Right forelimb (tissue), 1 donor: ENCODE measurements around the gene IL18R1.

ENCODE experiments used
- DNase-seq: peaks from one replicate; pipeline ENCODE4 v3.0.0-alpha.2; 2018

The IL18R1 gene

DNA sequence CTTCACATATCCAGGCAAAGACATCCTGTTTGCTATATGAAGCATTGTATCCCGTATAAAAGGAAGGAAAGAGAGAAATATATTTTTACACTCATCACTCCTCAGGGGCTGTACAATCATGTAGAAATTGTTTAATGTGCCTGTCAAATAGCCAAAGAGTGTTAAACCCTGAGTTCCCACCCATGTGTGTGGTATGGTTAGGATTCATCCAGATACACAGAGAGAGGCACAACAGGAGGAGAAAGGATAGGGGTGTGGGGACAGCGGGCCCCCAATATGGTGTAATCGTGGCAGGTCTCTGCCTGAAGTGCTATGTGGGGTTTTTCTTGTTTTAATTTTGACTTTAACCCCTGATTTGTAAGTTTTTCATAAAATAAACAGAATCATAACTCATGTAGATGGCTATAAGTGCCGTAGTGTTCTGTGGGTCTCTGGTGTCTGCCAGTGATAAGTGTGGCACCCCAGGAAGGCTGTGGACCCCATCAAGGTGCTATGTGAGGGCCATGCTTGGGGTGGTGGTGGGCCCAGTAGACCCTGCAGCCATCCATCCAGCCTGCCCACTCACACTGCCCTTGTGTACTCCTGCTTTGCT, 10.2 kb upstream of the IL18R1 start:
- DNase-seq: no peak

DNA sequence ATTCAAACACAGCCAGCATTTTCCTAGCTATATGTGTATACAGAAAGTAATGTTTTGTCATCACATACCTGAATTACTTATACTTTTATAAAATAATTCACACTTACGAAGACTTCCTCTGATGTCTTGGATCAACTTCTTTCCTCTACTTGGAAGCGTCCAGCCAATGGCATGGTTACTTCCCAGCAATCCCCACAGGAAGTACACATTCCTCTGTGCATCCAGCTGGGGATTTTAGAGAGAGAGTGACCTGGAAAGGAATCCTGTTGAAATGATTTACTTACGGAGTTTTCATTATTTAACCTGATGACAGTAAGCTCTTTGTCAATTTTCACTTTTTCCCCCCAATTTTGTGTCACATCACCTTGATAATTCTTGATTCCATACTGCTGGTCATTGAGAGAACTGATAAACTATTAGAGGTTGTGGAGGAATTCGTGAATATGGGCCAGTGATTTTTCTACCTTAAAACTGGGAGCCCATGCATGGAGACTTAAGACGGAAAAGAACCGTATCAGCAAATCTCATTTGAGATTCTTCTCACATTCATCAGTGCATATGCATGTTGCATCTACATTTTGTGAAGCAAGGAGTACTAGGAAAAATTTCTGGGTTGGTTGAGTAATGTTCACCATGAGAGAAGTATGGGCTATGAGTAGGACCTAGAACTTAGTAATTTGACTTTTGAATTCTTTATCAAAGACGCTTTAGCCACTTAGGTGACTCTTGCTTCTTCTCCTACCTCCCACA, 9.0 kb upstream of the IL18R1 start:
- no peak for DNase-seq

GRCh38 chr2:102350137-102350793, 5.3 kb upstream of the IL18R1 start:
- no peak for DNase-seq

DNA sequence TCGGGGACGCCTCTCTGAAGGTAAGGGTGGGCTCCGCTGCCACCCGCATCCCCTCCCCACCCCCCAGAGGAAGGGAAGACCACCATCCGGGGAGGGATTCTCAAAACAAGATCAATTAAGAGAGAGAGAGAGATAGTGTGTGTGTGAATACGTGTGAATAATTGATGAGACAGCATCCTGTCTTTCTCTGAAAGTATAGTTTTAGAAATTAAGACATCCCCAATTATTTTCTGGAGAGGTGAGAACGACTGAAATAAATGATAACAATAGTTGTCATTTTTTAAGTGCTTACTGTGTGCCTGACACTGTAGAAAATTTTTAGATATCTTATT, 751 bp downstream of the IL18R1 start:
- DNase-seq: no peak

GRCh38 chr2:102356741-102357140, 1.1 kb downstream of the IL18R1 start:
- no peak for DNase-seq

DNA sequence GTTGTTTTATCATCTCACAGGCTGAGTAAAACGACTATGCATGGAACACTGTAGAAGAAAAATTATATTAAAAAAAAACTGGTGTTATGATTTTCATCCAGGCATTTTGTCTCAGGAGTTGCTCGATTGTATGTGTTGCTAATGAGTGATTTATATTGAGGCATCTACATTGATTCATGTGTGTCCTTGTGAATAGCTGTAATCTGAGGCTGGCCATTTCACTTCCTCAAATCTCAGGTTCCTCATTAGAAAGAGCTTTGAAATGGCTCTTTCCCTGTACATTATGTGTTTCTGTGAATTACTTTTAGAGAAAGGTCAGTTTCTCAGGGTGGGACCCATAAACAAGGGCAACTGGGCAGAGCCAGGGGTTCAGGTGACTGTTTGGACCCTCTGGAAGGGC, 2.3 kb downstream of the IL18R1 start:
- no peak for DNase-seq

DNA sequence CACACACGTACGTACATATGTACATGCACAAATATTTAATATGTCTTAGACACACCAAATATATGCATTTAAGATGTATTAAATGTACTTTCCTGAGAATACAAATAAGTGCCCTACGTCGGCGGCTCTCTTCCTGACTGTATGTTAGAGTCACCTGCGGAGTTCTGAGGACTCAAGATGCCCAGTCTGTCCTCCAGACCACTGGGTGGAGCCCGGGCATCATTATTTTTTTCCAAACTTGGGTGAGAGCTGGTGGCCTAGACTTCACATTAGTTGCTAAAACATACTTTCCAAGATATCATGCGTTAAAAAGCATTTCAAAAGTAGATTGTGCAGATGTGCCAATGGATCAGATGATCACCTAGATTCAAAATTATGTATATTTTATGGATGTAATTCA, 2.9 kb downstream of the IL18R1 start:
- DNase-seq: no peak

GRCh38 chr2:102359527-102359926, 3.9 kb downstream of the IL18R1 start:
- DNase-seq: no peak

DNA sequence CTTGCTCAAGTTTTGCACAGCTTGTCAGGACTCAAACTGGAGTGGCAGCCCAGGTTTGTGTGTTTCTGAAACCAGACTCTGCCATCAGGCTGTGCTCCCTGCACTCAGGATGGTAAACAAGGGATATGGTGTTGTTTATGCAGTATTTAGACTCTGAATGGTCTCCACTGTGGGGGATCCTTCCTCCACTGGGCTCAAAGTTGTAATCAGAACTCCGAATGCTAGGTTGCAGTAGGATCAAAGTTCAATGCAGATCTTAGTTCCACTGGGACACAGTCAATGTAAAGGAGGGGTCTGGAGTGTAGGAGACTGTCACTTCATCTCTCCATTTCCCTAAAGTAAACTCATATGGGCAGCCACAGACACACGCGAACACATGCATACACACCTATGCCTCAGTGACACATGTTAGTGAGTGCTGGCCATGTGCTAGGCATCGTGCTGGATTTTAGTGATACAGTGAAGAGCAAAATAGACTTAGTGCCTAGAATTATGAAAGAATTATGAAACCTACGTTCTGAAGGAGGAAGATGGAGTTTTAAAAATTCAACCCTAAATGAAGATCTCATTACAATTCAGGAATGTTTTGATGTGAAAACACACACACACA, 6.1 kb downstream of the IL18R1 start:
- no peak for DNase-seq

DNA sequence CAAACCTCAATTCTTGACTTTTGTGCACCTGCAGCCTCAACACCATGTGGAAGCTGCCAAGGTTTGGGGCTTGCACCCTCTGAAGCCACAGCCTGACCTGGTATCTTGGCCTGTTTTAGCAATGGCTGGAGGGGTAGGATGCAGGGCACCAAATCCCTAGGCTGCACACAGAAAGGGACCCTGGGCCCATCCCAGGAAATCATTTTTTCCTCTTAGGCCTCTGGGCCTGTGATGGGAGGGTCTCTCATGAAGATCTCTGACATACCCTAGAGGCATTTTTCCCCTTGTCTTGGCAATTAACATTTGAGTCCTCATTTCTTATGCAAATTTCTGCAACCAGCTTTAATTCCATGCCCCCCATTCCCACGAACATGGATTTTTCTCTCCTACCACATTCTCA, 10.2 kb downstream of the IL18R1 start:
- no peak for DNase-seq

DNA sequence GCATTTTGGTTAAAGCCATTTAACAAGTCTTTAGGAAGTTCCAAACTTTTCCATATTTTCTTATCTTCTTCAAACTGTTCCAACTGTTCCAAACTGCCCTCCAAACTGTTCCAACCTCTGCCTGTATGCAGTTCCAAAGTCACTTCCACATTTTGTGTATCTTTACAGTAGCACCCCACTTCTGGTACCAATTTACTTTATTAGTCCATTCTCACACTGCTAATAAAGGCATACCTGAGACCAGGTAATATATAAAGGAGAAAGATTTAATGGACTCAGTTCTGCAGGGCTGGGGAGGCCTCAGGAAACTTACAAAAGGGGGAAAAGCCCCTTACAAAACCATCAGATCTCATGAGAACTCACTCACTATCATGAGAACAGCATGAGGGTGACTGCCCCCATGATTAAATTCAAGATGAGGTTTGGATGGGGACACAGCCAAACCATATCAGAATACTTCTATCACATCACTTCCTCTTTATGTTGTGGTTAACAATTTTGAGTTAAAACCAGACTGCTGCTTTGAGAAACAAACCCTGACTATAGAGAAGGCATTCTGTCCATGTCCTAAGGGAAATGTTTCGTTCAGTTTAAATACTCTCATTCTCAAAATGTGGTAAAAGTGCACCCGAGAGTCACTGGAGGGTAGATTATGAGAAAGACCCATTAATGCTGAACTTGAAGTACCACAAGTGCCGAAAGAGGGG, 11.0 kb downstream of the IL18R1 start:
- DNase-seq: no peak

DNA sequence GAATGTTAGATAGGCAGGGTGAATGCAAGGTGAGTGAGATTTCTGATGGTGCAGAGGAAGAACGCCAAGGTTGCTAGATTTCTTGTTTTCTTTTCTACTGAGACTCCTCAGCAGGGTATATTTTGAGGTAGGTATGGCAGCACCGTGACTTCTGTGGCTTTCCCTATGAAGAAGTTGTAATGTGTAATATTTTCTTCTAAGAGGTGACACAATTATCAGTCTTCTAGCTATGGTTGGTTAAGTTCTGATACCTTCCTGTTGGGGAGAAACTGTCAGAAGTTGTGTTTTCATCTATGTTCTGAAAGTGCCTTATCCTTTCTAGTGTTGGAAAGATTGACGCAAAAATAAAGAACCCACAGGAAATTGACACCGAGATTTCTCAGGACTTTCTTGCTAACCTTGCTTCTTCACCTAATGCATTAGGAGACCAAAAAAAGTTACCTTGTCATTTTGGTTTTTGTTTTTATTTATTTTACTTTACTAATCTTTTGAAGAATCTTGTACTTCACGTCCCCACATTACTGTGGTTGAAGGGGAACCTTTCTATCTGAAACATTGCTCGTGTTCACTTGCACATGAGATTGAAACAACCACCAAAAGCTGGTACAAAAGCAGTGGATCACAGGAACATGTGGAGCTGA, 11.9 kb downstream of the IL18R1 start:
- DNase-seq: no peak

- DNase-seq: no peak
These were observed 13.0 kb downstream of the IL18R1 start for GRCh38 chr2:102368461-102369109.

DNA sequence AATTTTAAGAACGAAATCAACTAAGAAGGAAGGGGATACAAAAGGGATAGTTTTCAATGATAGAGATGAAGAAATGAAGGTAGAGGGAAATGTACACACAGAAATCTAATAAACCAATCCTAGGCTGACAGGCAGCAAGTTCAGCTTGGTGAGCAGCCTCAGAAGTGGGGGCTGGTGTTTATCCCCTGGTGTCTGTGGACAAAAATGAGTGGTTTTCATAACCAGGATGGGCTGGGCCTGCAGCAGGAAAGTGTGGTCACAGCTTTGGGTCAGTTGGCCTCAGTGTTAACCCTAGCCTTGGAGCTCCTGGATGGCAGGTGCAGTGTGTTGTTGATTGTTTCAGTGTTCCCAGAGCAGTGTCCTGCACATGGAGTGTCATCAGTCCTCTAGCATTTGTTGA, 14.3 kb downstream of the IL18R1 start:
- no peak for DNase-seq

DNA sequence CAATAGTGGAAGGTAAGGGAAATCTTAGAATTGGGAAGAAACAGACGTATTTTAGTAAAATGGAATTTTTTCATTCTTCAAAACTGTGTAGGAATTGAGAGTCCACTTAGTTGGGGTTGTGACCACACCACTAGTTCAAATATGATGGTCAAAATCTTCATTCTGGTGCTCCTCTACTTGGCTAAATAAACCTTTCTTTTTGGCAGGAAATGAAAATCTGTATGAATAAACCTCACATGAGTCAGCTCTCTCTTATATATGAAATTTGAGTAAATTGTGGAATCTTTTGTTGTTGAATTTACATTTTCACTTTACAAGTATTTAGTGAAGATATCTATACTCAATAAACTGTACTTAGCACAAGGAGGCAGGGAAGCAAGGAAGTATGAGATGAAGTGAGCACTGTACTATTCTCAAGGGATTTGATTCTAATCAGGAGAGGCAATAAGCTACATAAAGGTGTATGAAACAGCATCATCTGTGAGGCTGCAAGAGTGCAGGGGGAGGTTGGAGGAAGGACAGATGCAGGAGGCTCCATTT, 20.5 kb downstream of the IL18R1 start:
- no peak for DNase-seq

DNA sequence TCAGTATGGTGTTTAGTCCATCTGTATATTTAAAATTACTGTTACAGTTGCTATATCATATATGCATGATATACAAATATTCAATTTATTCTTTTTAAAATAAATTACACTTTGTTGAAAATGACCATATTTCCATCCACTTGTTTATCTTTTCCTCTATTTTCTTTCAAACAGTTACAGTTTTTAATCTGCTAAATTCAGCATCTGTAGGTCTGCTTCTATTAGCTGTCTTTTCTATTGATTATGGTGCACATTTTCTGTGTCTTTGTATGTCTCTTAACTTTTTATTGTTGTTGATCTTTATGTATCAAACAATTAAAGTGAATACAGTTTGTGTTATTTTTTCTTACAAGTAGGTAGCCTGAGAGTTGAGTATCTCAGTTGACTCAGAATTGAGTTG, 28.1 kb downstream of the IL18R1 start:
- DNase-seq: no peak

DNA sequence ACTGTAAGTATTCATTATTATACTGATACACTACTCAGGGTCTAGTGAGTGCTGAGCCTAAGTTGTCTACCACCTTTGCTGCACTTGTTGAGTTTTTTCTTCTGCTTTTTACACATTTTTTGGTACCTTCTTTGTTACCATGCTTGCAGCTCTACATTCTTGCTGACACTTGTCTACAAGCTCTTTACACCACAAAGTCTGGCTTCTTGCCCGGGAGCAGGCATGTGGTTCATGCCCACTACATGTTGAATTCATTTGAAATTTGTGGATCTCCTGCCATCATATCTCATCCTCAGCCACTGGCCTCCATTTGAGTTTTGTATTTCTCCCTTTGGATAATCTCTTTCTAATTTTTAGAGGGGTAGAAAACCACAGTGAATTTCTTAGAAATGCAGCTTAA, 29.9 kb downstream of the IL18R1 start:
- no peak for DNase-seq

DNA sequence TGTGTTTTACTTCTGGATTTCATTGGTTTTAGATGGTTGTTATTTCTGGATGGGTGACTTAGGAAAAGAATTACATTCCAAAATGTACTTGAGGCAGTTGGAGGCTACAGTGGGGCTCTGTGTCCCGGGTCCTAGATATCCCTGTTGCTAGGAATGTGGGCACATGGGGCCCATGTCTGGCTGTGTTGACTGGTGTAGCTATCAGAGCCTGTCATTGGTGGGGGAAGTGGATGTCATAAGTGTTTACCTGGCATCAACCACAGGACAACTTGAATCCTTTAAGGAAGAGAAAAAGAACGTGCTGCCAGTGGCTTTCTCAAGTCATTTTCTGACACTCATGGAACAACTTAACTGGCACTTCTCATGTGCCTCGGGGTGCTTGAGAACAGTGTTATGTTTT, 30.4 kb downstream of the IL18R1 start:
- DNase-seq: no peak

- no peak for DNase-seq
These were observed 31.4 kb downstream of the IL18R1 start for GRCh38 chr2:102386867-102387541.

GRCh38 chr2:102387763-102388546, 32.4 kb downstream of the IL18R1 start:
- no peak for DNase-seq

- no peak for DNase-seq
These were observed 36.0 kb downstream of the IL18R1 start for GRCh38 chr2:102391565-102391964.
